ENCODE measurements around the gene PIH1D1.

DNA sequence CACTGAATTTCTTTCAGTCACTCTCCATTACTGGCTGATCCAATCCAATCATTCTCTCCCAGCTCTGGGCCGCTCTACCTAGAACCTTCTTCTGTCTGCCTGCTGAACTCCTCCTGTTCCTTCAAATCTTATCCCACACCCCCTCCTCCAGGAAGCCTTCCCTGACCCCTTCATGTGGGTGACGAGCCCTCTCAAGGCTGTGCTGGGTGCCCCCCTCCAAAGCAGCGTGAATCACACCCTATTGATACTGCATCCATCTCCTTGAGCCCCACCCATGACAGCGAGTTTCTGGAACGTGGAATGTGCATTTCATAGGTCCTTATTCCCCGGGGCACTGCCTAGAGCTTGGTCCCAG is 3.2 kb downstream of the PIH1D1 start:
- TF ChIP-seq, protein P1, sequence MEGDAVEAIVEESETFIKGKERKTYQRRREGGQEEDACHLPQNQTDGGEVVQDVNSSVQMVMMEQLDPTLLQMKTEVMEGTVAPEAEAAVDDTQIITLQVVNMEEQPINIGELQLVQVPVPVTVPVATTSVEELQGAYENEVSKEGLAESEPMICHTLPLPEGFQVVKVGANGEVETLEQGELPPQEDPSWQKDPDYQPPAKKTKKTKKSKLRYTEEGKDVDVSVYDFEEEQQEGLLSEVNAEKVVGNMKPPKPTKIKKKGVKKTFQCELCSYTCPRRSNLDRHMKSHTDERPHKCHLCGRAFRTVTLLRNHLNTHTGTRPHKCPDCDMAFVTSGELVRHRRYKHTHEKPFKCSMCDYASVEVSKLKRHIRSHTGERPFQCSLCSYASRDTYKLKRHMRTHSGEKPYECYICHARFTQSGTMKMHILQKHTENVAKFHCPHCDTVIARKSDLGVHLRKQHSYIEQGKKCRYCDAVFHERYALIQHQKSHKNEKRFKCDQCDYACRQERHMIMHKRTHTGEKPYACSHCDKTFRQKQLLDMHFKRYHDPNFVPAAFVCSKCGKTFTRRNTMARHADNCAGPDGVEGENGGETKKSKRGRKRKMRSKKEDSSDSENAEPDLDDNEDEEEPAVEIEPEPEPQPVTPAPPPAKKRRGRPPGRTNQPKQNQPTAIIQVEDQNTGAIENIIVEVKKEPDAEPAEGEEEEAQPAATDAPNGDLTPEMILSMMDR (IDR thresholded peaks at IDR 0.05) = no peak
- no peak for TF ChIP-seq POLR2A (IDR thresholded peaks at IDR 0.05)
- no peak for TF ChIP-seq EP300 (IDR thresholded peaks at IDR 0.05)

All from suprapubic skin (tissue), 3 donors.